Breast epithelium (tissue), 3 donors: ENCODE data around the gene LANCL2.

Experiments used
- CTCF ChIP-seq, 3 donors: fragments of 450-650 bp; IDR thresholded peaks; one replicate each; pipeline ENCODE4 v1.5.1; 2016 to 2017; ENCODE audit warnings: antibody characterized with exemption in 3 of 3, mild to moderate bottlenecking in 3 of 3, moderate library complexity in 3 of 3
- POLR2A ChIP-seq: fragments of 450-650 bp; IDR thresholded peaks from one replicate; pipeline ENCODE4 v1.6.1; 2016; ENCODE audit warnings: antibody characterized with exemption, mild to moderate bottlenecking, moderate library complexity
- POLR2AphosphoS5 ChIP-seq, 3 donors: sonication (generic); formaldehyde crosslinking; IDR thresholded peaks; one replicate each; pipeline ENCODE4 v1.6.1; 2017; ENCODE audit warnings: antibody characterized with exemption in 3 of 3

GRCh38 chr7:55476852-55477780 lies 112.0 kb downstream of the LANCL2 start:
- TF ChIP-seq CTCF (IDR thresholded peaks at IDR 0.05) (no peak), POLR2A (no peak), POLR2AphosphoS5 (IDR thresholded peaks at IDR 0.05) (no peak)
